B cell (primary cell): Measurements from ENCODE around the gene AQR. TPM values are rescaled to one million over a fixed set of nuclear protein-coding genes. Genes with fewer than 3 reads are reported as not detected.
A peak's percentile ranks its signal among the peaks of the same experiment; 100 is the strongest.
"Not testable (repeated sequence)": the region's sequence is repeated elsewhere in the genome, so short reads cannot be mapped to it uniquely, and the experiment has no call there.

ENCODE experiments used
- ATAC-seq: fragments of 200-7000 bp; cut with Tn5 transposase; one replicate; pipeline ENCODE4 v1.10.0; 2021; ENCODE audit warnings: low read depth, mild to moderate bottlenecking, moderate number of reproducible peaks, moderate library complexity
- CTCF ChIA-PET: fragments of 350-600 bp; sonication (Branson Sonifier 250); formaldehyde crosslinking; loops from one replicate; lab custom pipeline; 2021; ENCODE audit warnings: antibody characterized with exemption, inconsistent platforms; lab: Charles Lee
- POLR2A ChIA-PET: fragments of 350-600 bp; sonication (Branson Sonifier 250); formaldehyde crosslinking; loops from one replicate; lab custom pipeline; 2021; ENCODE audit warnings: antibody characterized with exemption; lab: Charles Lee
- DNase-seq: peaks from one replicate; pipeline ENCODE4 v3.0.0; 2013
- H2AFZ ChIP-seq: 2 replicates; pipeline ENCODE4 v1.6.1; 2012; ENCODE audit warnings: mild to moderate bottlenecking, low read depth, low read length; ENCODE audit not compliant: insufficient read depth, poor library complexity, severe bottlenecking
- H3K27ac ChIP-seq, 2 donors: 1 replicate in 1 of 2; 2 replicates in 1 of 2; pipeline ENCODE4 v1.5.1; 2012 to 2013; ENCODE audit warnings: low read length in 2 of 2, mild to moderate bottlenecking in 2 of 2, moderate library complexity in 1 of 2
- H3K27me3 ChIP-seq, 4 experiments: fragments of 200-600 bp in 1 of 4; sonication (generic) in 1 of 4; replicated peaks in 1 of 4; 1 replicate in 2 of 4; 2 replicates in 2 of 4; pipeline versions ENCODE4 v1.6.1 to v1.7.0; 2013 to 2016; ENCODE audit warnings: low read length in 3 of 4, mild to moderate bottlenecking in 2 of 4, mixed read lengths in 1 of 4, moderate library complexity in 1 of 4; ENCODE audit not compliant: insufficient read depth in 4 of 4, control insufficient read depth in 3 of 4; ENCODE audit errors: control extremely low read depth in 1 of 4
- H3K36me3 ChIP-seq, 2 experiments: replicated peaks in 1 of 2; 1 replicate in 1 of 2; 2 replicates in 1 of 2; pipeline versions ENCODE4 v1.6.1 to v1.7.1; 2013; ENCODE audit warnings: low read length in 1 of 2; ENCODE audit not compliant: insufficient read depth in 2 of 2, control insufficient read depth in 1 of 2; ENCODE audit errors: control extremely low read depth in 1 of 2, extremely low read depth in 1 of 2
- H3K4me1 ChIP-seq, 2 donors: fragments of 200-600 bp in 1 of 2; sonication (generic) in 1 of 2; 1 replicate in 1 of 2; 2 replicates in 1 of 2; pipeline versions ENCODE4 v1.5.1 to v1.6.1; 2013 to 2017; ENCODE audit warnings: low read length in 2 of 2; ENCODE audit not compliant: control insufficient read depth in 2 of 2, insufficient read depth in 2 of 2
- H3K4me2 ChIP-seq: replicated peaks from 2 replicates; pipeline ENCODE3; 2012; ENCODE audit warnings: mild to moderate bottlenecking, low read depth, low read length; ENCODE audit not compliant: poor library complexity, severe bottlenecking
- H3K4me3 ChIP-seq, 5 experiments: fragments of 200-600 bp in 1 of 5; sonication (generic) in 1 of 5; 1 replicate in 3 of 5; 2 replicates in 2 of 5; pipeline versions ENCODE4 v1.5.1 to v1.7.0; 2011 to 2016; ENCODE audit warnings: low read length in 4 of 5, mild to moderate bottlenecking in 4 of 5, low read depth in 2 of 5, control low read depth in 1 of 5, moderate library complexity in 1 of 5; ENCODE audit not compliant: insufficient read depth in 1 of 5; ENCODE audit errors: control extremely low read depth in 1 of 5, extremely low read depth in 1 of 5
- H3K79me2 ChIP-seq: fragments of 200-600 bp; sonication (generic); one replicate; pipeline ENCODE4 v1.6.0; 2016; ENCODE audit warnings: low read length; ENCODE audit not compliant: control insufficient read depth, insufficient read depth
- H3K9ac ChIP-seq: fragments of 200-600 bp; sonication (generic); 2 replicates; pipeline ENCODE4 v1.6.1; 2017; ENCODE audit warnings: mild to moderate bottlenecking, low read length, moderate library complexity
- H3K9me3 ChIP-seq, 3 donors: one replicate each; pipeline versions ENCODE4 v1.6.1 to v1.7.1; 2013; ENCODE audit warnings: low read length in 2 of 3; ENCODE audit not compliant: control insufficient read depth in 2 of 3, insufficient read depth in 1 of 3; ENCODE audit errors: control extremely low read depth in 1 of 3
- H4K20me1 ChIP-seq: 2 replicates; pipeline ENCODE4 v1.6.0; 2012; ENCODE audit warnings: mild to moderate bottlenecking, low read length; ENCODE audit not compliant: insufficient read depth, control insufficient read depth, poor library complexity, severe bottlenecking
- H3K27ac Mint-ChIP-seq: one replicate; pipeline ENCODE4 v1.8.0; 2021; ENCODE audit warnings: mixed read lengths
- H3K27me3 Mint-ChIP-seq: one replicate; pipeline ENCODE4 v1.8.0; 2021; ENCODE audit warnings: mixed read lengths
- H3K4me1 Mint-ChIP-seq: one replicate; pipeline ENCODE4 v1.8.0; 2021; ENCODE audit warnings: mixed read lengths
- H3K4me3 Mint-ChIP-seq: one replicate; pipeline ENCODE4 v1.8.0; 2021; ENCODE audit warnings: mixed read lengths
- H3K9me3 Mint-ChIP-seq: one replicate; pipeline ENCODE4 v1.8.0; 2022; ENCODE audit warnings: mixed read lengths; ENCODE audit not compliant: insufficient read depth
- CTCF ChIP-seq: fragments of 200-600 bp; IDR thresholded peaks from one replicate; pipeline ENCODE4 v1.8.0; 2022; ENCODE audit warnings: antibody characterized with exemption, mild to moderate bottlenecking
- EZH2 ChIP-seq: IDR thresholded peaks from 2 replicates; pipeline ENCODE4 v1.6.1; 2012; ENCODE audit warnings: borderline replicate concordance, low read depth, mild to moderate bottlenecking, moderate library complexity, low read length; ENCODE audit not compliant: insufficient read depth, poor library complexity, severe bottlenecking
- WGBS: methylation state at CpG from one replicate; pipeline ENCODE4 v1.1.5; 2013; ENCODE audit warnings: missing lambda C conversion rate; ENCODE audit not compliant: insufficient coverage; 5-methylcytosine and 5-hydroxymethylcytosine counted together
- intact Hi-C: fragments of 100-400 bp; cut with micrococcal nuclease; formaldehyde crosslinking; loops from one replicate; pipeline ENCODE4 v1.10.0; 2022
- polyA plus RNA-seq: library from polyadenylated mRNA; depleted of rRNA; stranded (reverse); fragments of >200 nt; gene quantifications from 2 replicates; pipeline ENCODE4 v1.2.3, GENCODE V29; 2012
- total RNA-seq, 2 donors: library from RNA; stranded (reverse); fragments of 120-200 nt in 1 of 2; gene quantifications; 1 replicate in 1 of 2; 2 replicates in 1 of 2; pipeline versions ENCODE4 v1.2.3 to v1.2.4, GENCODE V29; 2013 to 2022

Gene AQR
- total and polyA plus RNA-seq, 2 donors (not counting 1 experiment from before 2014, with no cell fraction given) = 24.2 to 41.7 TPM

DNA sequence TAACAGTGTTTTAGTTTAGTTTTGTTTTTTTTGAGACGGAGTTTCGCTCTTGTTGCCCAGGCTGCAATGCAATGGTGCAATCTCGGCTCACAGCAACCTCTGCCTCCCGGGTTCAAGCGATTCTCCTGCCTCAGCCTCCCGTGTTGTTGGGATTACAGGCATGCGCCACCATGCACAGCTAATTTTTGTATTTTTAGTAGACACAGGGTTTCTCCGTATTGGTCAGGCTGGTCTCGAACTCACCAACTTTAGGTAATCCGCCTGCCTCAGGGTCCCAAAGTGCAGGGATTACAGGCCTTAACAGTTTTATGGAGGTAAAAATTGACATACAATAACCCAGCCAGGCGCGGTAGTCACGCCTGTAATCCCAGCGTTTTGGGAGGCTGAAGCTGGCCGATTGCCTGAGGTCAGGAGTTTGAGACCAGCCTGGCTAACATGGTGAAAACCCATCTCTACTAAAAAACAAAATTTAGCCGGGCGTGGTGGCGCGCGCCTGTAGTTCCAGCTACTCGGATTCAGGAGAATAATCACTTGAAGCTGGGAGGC lies 629 bp upstream of the AQR start:
- Mint-ChIP-seq H3K27ac (peak overlapping the region; percentile 94), H3K4me1 (peaks cover 35% of the 10 kb centered on the region), H3K4me3 (peak overlapping the region; percentile 98)
- H3K36me3 ChIP-seq, H3K27me3 Mint-ChIP-seq, H3K9me3 Mint-ChIP-seq, H4K20me1 ChIP-seq, H3K27me3 ChIP-seq, H3K9me3 ChIP-seq, DNase-seq, intact Hi-C loops, ATAC-seq: not testable (repeated sequence)
- peak overlapping the region; percentile 92 for H2AFZ ChIP-seq
- peak overlapping the region; percentile 86 for H3K9ac ChIP-seq
- peak overlapping the region in 4 of 5 experiments; percentile 70 to 93 (median 90) for H3K4me3 ChIP-seq
- WGBS = 67% methylated on average over 15 of the region's 21 CpGs
- peak overlapping the region in 1 of 2 donors; percentile 83 for H3K27ac ChIP-seq
- H3K4me1 ChIP-seq = peaks cover 14 to 17% of the 10 kb centered on the region in 2 donors
- peak; percentile 24 for TF ChIP-seq CTCF
- POLR2A ChIA-PET = interaction anchor here (0.9 to 2.3 kb wide), 4 partner anchors 15 to 931 kb away, joined by 3 to 48 read pairs (median 6); partner anchors contain the start of genes AVEN and ZNF770
- H3K4me2 ChIP-seq = peak overlapping the region; percentile 77
- CTCF ChIA-PET = interaction anchor here (1.0 to 2.2 kb wide), 5 partner anchors 9 to 1609 kb away, joined by 3 to 37 read pairs (median 3); partner anchors contain the start of genes CDIN1 and ZNF770
- H3K79me2 ChIP-seq = peaks cover 50% of the 10 kb centered on the region

GRCh38 chr15:34964277-34964676 lies 5.3 kb downstream of the AQR start:
- H3K79me2 ChIP-seq = peaks cover 61% of the 10 kb centered on the region
- H3K36me3 ChIP-seq = peaks cover 8 to 15% of the 10 kb centered on the region in 2 experiments
- Mint-ChIP-seq H3K4me3 (no peak overlapping the region), H3K27me3 (no peaks in the 10 kb centered on the region), H3K27ac (no peak overlapping the region), H3K4me1 (peaks cover 33% of the 10 kb centered on the region), H3K9me3 (no peaks in the 10 kb centered on the region)
- no peak for TF ChIP-seq CTCF
- no peak for TF ChIP-seq EZH2
- 100% methylated on average over 2 of the region's 2 CpGs for WGBS
- H2AFZ ChIP-seq = no peak overlapping the region
- ChIA-PET CTCF (no interaction called here), POLR2A (no interaction called here)
- H3K27ac ChIP-seq = no peak overlapping the region
- ATAC-seq (no peak), DNase-seq (no peak)
- H3K4me2 ChIP-seq = no peak overlapping the region
- peaks cover 18% of the 10 kb centered on the region for H4K20me1 ChIP-seq
- H3K27me3 ChIP-seq = no peaks in the 10 kb centered on the region
- no peaks in the 10 kb centered on the region for H3K9me3 ChIP-seq
- H3K4me1 ChIP-seq = peaks cover 11 to 13% of the 10 kb centered on the region in 2 donors
- H3K9ac ChIP-seq = no peak overlapping the region
- no peak overlapping the region for H3K4me3 ChIP-seq
- intact Hi-C loops = no loop called here
